Subcutaneous adipose tissue (tissue), 4 donors: ENCODE results near the gene DKC1. TPM values are rescaled to one million over a fixed set of nuclear protein-coding genes. Genes with fewer than 3 reads are reported as not detected.

Source experiments
- CTCF ChIP-seq: fragments of 450-650 bp; IDR thresholded peaks from one replicate; pipeline ENCODE4 v1.5.1; 2016; ENCODE audit warnings: low read depth, mild to moderate bottlenecking, control low read depth, antibody characterized with exemption, moderate library complexity
- total RNA-seq, 4 donors: library from RNA; depleted of rRNA; stranded (reverse); fragments of >200 nt; gene quantifications; one replicate each; pipeline ENCODE4 v1.1.0, GENCODE V29; 2016

Gene DKC1
- total RNA-seq, 4 donors from 2014 or later: 23.3 to 65.7 (median 42.1) TPM

GRCh38 chrX:154804957-154805695 lies 42.5 kb downstream of the DKC1 start, which contains the start of gene MPP1:
MPP1 (minus strand) TSS chrX:154805485; CDS start chrX:154805373, 112 bp downstream.
- no peak for TF ChIP-seq CTCF

- TF ChIP-seq CTCF: no peak
These were observed 43.0 kb downstream of the DKC1 start for GRCh38 chrX:154805696-154806091.

GRCh38 chrX:154806837-154807501 lies 44.3 kb downstream of the DKC1 start:
- no peak for TF ChIP-seq CTCF

- TF ChIP-seq CTCF: no peak
These were observed 47.4 kb downstream of the DKC1 start for GRCh38 chrX:154809939-154810665.

- TF ChIP-seq CTCF: no peak
These were observed 49.9 kb downstream of the DKC1 start for GRCh38 chrX:154812341-154813101.

- TF ChIP-seq CTCF: no peak
These were observed 51.1 kb downstream of the DKC1 start for GRCh38 chrX:154813801-154814200.
